ENCODE data around the gene AANAT.
A peak's percentile ranks its signal among the peaks of the same experiment; 100 is the strongest.

The AANAT gene

DNA sequence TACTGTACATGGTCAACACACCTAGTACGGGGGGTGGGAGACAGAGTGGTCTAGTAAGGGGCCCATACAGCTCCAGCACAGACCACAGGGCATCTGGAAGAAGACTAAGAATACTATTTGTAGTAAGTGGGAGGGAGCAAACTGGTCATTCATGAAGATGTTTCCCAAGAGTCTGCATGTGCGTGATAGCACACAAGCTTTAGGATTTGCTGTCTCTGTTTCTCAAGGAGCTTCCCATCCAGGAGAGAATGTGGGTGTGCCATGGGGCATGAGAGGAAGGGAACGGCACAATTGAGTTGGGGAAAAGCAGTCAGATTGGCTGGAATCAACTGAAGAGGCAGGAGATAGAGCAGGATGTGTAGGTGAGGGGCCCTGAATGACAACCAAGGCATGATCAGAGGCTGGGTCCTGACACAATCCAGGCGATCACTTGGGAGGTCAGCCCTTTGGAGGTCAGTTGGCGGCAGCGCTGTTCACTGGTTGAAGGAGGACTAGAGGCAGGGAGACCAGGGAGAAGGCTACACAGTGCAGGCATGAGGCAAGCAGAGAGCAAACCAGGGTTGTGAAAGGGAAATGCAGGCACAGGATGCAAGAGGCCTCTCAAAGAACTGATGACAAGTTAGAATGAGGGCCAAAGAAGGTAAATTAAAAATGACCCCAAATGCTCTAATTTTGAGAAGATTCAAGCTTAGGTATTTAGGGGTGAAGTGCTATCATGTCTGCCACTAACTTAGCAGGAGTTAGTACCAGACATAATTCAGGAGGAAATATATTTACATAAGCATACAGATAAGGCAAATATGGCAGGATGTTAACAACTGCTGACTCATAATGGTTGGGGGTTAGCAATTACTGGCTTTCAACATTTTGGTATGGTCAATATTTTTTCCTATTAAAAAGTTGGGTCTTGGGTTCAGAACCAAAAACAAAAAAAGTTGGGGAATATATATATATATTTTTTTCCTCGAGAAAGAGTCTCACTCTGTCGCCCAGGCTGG lies 24.8 kb upstream of the AANAT start:
- peak in 1 of 5 donors; percentile 50 for DNase-seq

DNA sequence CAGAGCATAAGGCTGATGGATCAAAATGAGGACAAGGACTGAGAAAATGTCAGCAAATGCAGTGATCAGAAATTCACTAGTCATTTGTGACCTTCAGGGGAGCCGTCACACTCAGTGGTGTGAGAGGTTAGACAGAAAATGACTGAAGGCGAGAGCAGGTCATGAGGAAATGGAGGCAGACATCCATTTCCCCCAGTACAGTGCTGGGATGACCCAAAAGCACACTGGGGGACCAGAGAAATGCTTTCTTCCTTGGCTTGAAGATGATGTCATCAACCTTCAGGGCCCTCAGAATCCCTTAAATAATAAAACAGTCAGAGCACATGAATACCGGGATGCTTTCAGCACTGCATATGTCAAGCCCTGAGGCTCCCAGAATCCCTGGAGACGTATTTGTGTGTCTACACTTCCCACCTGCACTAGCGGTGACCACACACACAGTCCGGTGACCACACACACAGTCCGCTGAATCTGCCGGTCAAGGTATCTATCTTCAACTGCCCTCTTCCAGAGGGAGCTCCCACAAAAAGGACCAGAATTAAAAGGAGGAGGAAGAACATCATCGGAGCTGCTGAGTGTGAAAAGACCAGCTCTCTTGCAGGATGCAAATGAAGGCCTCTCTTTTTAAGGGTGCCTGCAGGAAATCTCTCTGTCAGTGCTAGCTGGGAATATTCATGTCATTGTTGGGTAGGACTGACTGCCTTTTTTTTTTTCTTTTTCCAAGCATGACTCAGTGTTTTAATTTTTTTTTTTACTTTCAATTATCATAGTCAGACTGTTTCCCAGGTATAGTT lies 22.7 kb upstream of the AANAT start:
- peak in 1 of 5 donors; percentile 23 for DNase-seq

DNA sequence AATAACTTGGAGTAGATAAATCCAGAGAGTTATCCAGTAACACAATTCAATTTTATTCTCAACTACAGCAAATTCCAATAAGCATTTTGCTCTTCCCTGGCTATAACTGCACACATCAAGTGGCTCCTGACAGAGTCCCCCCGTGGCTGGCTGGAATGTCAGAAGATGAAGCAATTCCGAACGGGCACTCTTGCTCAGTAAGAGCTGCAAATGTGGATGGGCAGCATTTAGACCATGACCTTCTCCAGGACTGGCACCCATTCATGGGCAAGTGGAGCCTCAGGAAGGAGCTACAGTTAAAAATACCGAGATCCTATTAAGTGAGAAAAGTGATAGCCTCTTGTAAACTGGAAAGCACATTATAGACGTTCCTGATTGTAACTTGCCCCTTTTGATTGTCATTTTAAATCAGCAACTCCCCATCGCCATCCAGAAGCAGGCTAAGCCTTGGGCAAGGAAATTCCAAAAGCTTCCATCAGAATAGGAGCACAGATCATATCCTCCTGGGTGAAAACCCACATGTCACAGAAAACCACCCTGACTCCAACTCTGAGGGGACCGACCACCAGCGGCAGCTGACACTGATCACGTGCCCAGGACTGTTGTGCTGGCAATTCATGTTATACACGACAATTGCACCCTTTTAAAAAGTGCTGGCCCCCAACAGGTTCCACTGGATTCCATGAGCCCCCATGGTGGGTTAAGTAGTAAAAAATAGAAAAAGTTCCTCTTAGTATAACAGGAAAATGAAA lies 21.5 kb upstream of the AANAT start:
- no peak for DNase-seq

DNA sequence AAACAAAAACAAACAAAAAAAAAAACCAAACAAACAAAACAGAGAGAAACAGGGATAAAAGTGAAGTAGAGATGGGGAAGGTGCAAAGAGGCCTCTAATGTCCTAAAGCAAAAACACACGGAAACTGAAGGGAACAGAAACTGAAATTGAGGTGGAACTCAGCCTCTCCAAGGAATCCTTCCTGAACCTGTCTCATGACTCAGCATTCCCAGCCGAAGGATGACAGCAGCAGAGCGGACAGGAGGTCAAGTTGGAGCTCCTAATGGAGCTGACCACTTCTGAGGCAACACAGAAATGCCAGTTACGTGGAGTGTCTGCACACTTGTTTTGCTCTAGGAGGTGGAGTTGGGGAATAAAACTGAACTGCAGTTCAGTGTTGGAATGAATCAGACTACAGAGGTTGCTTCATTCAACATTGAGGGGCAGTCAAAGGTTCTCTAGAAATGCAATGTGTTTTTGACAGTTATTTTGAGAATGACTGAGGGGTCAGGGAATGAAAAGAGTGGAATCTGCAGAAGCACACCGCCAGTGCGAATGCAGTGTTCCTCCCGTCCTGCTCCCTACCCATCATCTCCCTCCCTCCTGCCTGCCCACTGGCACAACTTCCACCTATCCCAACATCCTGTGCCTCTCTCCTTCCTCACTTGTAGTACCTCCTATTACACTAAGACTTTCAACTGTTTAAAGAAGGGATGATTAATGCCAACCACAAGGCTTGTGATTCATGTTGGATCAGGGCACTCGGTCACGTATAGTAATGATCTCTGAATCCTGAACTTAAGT lies 20.8 kb upstream of the AANAT start:
- no peak for DNase-seq

DNA sequence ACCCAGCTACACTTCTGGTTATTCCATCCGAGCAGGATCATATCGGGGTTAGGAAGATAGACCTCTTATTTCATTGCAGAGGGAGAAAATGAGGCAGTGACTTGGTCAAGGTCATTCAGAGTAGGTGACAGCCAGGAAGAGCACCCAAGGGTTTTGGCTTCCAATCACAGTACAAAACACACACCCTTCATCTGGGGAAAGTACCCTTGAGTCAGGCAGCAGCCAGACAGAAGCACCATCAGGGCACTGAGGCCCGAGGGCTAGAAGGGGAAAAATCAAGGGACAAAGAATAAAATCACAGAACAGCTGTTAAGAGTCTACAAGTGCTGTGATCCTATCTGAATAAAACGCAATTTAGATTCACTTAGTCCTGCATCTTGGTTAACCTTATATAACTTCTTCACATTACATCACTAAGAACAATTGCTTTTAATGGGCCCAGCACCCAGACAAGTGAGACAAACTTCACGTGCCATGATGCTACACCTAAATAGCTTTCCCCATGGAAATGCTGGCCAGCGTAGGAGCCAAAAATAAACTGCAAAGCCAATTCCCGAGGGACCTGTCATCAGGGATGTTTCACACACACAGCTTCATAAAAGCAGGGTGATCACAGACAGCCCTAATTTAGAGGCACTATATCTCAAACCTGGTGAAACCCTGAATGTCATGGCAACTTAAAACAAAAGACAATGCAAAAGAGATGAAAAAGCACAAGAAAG lies 19.3 kb upstream of the AANAT start:
- DNase-seq = no peak

DNA sequence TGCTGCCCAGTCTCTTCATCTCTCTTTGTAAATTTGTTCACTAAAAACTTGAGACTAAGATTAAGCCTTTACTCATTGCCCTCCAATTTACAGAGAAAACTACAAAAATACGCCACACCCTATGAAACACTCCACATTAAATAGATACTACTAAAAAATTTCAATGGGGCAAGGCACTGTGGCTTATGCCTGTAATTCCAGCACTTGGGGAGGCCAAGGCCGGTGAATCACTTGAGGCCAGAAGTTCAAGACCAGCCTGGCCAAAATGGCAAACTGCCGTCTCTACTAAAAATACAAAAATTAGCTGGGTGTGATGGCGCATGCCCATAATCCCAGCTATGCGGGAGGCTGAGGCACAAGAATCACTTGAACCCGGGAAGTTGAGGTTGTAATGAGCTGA lies 18.3 kb upstream of the AANAT start:
- no peak for DNase-seq

DNA sequence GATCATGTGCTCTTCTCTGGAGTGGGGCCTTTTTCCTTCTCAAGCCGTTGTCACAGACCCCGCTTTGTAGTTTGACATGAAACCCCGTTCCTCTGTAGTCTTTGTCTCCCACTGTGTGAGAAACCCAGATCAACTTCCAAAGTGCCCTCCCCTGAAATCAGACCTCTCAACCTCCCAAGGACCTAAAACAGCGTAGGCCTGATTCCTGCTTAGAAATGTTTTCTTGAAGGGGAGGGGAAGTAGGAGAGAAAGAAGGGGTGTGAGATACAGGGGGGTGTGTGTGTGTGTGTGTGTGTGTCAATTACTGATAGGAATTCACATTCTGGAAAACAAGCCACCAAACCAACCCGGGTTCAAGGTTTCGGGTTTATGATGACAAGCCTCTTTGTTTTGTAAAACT lies 15.9 kb upstream of the AANAT start:
- no peak for DNase-seq

DNA sequence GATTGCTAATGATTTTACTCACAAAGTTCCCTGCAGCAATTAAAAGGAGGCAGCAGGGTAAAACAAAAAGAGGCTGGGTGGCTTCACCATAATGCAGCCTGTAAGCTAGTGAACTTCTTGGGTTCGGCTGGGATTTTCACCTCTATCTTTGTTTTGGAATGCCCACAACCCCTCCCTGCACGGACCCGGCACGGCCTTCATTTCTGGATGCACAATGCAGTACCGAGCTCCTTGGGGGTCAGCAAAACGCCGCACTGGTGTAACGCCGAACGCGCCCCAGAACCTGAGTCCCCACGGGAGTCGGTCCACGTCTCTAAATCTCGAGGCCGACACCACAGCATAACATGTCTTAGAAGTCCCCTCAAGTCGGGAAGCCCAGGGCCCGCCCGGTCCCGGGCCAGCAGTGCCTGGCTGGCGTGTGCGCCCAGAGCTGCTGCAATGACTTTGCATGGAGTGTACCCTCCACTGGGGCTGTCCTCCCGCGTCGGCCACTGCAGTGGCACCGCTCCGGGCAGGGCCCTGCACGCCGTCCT lies 15.2 kb upstream of the AANAT start:
- peak in 2 of 5 donors; percentile 3 to 10 for DNase-seq

DNA sequence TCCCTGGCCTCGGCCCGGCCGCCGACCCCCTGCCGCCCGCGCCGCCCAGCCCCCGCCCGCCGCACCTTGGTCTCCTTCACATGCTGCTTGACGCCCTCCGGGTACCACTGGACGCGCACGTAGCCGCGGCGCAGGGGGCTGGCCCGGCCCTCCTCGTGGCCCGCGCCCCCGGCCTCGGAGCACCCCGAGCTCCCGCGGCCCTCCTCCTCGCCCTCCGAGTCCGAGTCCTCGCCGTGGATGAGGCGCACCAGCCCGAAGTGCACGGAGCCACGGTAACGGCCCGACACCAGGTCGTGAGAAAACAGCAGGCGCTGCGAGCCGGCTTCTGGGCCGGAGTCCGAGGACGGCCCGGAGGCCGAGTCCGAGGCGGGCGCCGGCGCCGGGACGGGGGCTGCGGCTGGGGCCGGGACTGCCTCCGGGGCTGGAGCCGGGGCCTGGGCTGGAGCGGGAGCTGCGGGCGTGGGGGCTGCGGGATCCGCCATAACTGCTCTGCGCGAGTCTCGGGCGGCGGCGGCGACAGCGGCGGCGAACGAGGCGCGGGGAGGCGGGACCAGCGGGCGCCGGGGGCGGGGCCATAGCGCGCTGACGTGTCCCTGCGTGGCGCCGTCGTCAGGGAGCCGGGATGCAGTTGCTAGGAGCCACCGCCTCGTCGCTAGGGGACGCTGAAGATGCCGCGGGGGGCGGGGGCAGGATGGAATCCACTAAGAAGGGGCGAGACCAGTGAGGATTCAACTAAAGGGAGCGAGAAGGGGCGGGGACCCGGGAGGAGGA lies 14.6 kb upstream of the AANAT start, which contains the start of gene UBE2O:
Gene UBE2O (minus strand): TSS at position 493 of the 771 bp plus-strand sequence. CDS start 11 bp downstream, at position 482.
- peak; percentile 86 to 92 (median 89) for DNase-seq

DNA sequence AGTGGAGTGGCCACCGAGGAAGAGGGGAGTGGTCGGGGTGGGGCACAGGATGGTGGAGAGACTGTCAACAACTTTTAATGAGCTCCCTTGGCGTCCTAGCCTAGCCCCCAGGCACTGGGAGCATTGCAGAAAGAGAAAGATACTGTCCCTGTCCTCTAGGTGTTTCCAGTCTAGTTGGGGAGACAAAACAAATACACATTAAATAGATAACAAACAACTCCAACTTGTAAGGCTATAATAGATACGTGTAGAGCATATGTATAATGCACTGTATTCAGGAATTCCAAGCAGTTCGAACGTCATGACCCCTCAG lies 14.0 kb upstream of the AANAT start:
- DNase-seq = no peak

DNA sequence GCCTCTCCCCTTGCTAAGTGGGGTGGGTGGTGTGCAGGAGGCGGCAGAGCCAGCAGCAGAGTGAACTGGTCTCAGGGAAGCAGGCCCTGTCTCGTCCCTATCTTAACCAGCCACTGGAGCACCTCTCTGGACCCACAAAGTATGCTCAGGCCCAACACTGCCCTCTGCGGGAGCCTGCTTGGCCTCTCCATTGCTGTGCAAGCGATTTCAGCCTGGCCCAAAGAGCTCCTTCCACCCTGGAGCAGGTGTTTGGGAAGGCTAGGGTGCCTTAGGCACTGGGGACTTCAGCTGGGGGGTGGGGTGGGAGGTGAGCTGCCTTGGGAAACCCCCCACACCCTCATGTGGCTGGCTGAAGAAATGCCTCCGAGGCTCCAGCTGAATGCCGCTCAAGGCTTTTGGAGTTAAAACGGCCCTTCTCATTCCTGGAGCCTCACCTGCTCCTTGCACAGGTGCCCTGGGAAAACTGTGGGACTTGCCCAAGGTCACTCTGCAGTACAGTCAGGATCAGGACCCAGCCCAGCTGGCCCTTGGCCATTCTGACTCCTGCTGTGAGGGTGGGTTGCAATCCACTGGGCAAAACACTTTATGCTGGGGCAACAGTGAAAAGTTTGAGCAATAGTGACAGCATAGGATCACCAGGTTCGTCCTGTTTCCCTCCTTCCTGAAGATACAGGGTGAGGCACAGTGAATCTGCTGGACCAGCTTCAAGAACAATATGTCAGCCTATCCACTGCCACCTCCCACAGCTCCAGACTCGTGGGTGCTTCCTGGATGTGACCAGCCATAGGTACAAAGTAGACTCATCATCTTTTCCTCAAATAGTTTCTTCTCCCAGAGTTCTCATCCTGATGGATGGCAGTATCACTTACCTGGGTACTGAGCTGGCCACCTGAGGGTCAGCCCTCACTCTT lies 8.6 kb upstream of the AANAT start:
- no peak for DNase-seq

DNA sequence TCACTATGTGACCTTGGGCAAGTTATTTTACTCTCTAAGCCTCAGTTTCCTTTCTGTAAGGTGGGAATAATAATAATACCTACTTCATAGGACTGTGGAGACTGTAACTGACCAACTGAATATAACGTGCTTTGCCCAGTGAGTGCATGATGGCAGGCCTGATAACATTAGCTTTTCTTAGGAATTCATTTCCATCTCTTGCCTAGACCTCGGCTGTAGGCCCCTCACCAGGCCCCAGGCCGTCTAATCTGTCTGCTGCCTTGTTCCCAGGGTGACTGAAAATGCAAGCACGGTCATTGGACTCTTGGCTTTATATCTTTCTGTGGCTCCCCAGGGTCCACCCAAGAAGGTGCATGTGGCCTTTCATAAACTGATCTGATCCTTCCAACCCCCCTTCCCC lies 7.7 kb upstream of the AANAT start:
- DNase-seq = no peak

DNA sequence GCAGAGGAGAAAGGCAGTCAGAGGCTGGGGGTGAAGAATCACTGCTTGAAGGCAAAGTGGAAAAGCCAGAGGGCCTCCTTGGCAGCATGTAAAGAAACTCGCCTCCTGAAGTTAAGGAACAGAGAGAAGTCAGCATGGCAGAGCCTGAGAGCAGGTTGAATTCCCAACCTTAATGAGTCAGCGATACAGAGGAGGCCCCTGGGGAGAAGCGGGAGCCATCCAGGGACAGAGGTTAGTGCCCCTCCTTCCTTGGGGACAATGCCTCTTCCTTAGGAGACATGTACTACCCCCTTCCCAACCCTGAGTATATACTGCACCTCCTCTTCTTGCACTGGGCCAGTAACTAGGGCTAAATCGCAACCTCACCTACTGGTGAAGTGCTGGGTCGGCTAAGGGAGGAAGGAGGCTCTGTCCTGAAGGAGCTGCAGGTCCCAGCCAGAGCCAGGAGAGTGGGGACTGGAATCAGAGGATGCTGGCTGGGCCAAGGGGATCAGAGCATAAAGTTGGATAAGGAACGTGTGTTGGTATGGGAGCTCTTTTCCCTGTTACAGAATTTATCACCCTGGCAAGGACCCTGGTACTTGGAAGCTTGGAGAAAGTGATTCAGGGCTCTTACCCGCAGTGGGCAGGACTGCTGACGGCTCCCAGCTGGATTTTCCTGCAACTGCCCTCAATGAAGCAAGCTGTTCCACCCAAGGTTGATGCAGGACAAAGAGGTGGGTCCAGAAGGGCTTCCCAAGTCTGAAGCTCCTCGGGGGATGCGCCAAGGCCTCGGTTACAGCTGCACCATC lies 5.4 kb upstream of the AANAT start:
- no peak for DNase-seq

DNA sequence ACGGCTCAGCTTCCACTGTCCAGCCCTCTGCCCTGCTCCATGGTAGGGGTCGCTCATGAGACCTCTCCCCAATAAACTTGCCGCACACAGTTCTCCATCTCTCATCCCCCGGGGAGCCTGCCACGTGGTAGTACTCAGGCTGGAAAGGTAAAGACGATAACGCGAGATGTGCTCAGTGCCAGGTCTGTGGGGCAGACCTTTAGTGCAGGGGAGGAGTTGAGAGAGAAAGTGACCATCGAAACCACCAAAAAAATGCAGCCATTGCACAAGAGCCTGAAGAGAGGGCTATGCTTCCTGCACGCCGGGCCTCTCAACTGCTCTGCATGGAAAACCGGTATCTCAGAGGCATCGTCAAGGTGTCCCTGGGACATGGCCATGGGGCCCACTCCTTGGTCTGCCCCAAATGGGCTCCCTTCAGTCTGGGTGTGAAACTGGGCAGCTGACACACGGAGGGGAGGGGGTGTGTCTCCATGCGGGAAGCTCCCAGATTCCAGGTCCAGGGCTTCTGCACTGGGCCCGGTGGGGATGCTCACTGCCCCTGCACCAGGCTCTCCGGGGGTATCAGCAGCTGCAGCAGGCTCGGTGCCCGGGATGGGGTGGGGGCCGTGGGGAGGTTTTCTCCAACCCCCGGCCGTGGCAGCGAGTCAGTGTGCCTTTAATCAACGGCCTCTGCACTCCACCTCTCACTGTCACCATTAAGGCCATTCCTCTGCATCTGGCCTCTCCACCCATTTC lies 4.7 kb upstream of the AANAT start:
- DNase-seq = no peak

DNA sequence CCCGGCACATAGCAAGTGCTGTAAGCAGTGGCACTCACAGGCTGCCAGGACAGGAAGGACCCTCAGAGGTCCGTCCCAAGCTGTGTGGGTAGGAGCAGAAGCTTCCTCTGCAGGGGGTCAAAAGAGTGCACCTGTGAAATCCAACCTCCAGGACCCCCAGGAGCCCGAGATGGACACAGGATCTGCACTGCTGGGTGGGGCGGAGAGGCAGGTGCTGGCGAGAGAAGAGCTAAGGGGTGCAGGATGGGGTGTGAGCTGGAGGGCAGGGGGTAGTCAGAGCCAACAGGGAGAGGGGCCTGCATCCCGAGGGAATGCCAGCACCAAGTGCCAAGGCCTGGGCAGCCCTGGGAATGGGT lies 650 bp upstream of the AANAT start:
- DNase-seq = no peak

DNA sequence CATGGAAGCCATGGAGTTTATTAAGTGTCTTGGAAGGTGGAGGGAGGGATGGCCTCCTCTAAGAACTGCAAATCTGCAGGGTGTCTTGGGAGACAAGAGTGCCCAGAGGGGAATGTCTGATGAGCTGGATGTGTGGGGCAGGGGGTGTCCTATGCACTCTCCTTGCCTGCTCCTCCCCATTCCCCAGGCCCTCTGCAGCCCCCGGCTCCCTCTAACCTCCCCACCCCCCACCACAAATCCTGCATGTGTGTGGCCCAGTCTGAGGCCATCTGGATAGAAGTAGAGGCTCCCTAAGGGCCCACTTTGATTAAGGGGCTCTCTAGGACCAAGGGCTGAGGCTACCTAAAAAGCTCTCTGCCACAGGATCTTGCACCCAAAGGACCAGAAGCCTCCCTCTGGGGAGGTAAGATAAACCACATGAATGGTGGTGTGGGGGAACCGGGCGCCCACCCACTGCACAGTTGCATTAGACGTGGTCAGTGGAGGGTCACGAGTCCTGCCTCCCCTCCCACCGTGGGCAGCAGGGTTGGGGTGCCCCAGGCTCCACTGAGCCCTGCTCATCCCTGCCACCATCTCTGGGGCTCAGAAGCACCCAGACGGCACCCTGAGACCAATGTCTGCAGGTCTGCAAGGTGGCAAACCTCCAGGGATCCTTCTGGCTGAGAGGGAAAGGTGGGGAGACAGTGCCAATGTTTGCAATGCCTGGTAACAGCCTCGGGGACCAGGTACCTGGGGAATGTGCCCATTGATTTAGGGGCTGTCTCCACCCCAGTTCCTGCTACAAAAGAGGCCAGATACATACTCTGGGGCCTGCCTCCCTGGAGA lies 618 bp downstream of the AANAT start:
- no peak for DNase-seq

DNA sequence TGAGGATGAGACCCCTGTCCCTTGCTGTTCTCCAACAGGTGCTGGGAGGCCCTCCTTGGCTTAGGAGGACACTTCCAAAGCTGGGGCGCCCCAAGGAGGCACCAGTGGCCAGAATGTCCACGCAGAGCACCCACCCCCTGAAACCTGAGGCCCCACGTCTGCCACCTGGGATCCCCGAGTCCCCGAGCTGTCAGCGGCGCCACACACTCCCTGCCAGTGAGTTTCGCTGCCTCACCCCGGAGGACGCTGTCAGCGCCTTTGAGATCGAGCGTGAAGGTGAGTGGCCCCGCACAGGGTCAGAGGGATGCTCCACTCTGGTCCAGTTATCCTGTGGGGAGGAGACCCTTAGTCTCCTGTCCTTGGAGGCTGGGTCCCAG lies 1.2 kb downstream of the AANAT start:
- DNase-seq = no peak
